ENCODE data around the gene SLC2A9. TPM values are rescaled to one million over a fixed set of nuclear protein-coding genes. Genes with fewer than 3 reads are reported as not detected.
A peak's percentile ranks its signal among the peaks of the same experiment; 100 is the strongest.
"Not testable (repeated sequence)": the region's sequence is repeated elsewhere in the genome, so short reads cannot be mapped to it uniquely, and the experiment has no call there.

The SLC2A9 gene
- total and polyA plus RNA-seq, 2 of the 13 experiments (the other 11 are each of a cell fraction or from before 2014, with no cell fraction given), result 36.2 to 42.3 TPM

- H4K20me1 ChIP-seq (ENCODE audit: insufficient read depth, low read length); CTCF ChIA-PET (ENCODE audit: low intra/inter-chr PET ratio, low total read pairs); H3K4me3 ChIP-seq (replicated peaks in 1 of 3; ENCODE audit: insufficient read depth in 1 of 3, low read depth in 2 of 3, low read length in 3 of 3); in situ Hi-C loops (cut with HindIII; ENCODE audit: extremely low pct_ligation_motif_present, low pct_unique_long_range_greater_than_20kb); POLR2A ChIA-PET; H3K27me3 ChIP-seq (ENCODE audit: control insufficient read depth in 1 of 2, insufficient read depth in 2 of 2, low read length in 2 of 2); intact Hi-C loops (cut with micrococcal nuclease; ENCODE audit: unreplicated experiment); H3K9ac ChIP-seq (ENCODE audit: insufficient read depth, low read depth, low read length); H3K4me1 ChIP-seq (ENCODE audit: insufficient read depth, low read length); FAIRE-seq; ATAC-seq; H3K4me2 ChIP-seq (ENCODE audit: low read depth, low read length); H2AFZ ChIP-seq (ENCODE audit: low read length); H3K27ac ChIP-seq (ENCODE audit: extremely low read length, insufficient read depth, low read length); BruUV-seq (replicated peaks); H3K36me3 ChIP-seq (replicated peaks in 1 of 2; ENCODE audit: control insufficient read depth in 1 of 2, insufficient read depth in 2 of 2, low read length in 2 of 2); DNase-seq (ENCODE audit: low spot score); H3K79me2 ChIP-seq (ENCODE audit: insufficient read depth, low read length); H3K9me3 ChIP-seq (ENCODE audit: low read length): not testable (repeated sequence)
- WGBS (ENCODE audit: low lambda C conversion rate), result 77% methylated on average over 2 of the region's 2 CpGs
Observed at GRCh38 chr4:9796641-9797040, 224.7 kb downstream of the SLC2A9 start.

- no peak overlapping the region for H3K4me3 ChIP-seq (replicated peaks in 1 of 3; ENCODE audit: insufficient read depth in 1 of 3, low read depth in 2 of 3, low read length in 3 of 3)
- ATAC-seq, result no peak
- TF ChIP-seq KLF15 (CRISPR knock-in tag; IDR thresholded peaks at IDR 0.05; ENCODE audit: borderline replicate concordance), result no peak
- in situ Hi-C loops (cut with HindIII; ENCODE audit: extremely low pct_ligation_motif_present, low pct_unique_long_range_greater_than_20kb), result no loop called here
- no peak overlapping the region for H3K27ac ChIP-seq (ENCODE audit: extremely low read length, insufficient read depth, low read length)
- H3K4me1 ChIP-seq (ENCODE audit: insufficient read depth, low read length), result no peaks in the 10 kb centered on the region
- no peaks in the 10 kb centered on the region for H4K20me1 ChIP-seq (ENCODE audit: insufficient read depth, low read length)
- H3K9ac ChIP-seq (ENCODE audit: insufficient read depth, low read depth, low read length), result no peak overlapping the region
- H3K27me3 ChIP-seq (ENCODE audit: control insufficient read depth in 1 of 2, insufficient read depth in 2 of 2, low read length in 2 of 2), result no peaks in the 10 kb centered on the region
- H3K79me2 ChIP-seq (ENCODE audit: insufficient read depth, low read length), result no peaks in the 10 kb centered on the region
- no peaks in the 10 kb centered on the region for H3K9me3 ChIP-seq (ENCODE audit: low read length)
- H3K4me2 ChIP-seq (ENCODE audit: low read depth, low read length), result no peak overlapping the region
- H3K36me3 ChIP-seq (replicated peaks in 1 of 2; ENCODE audit: control insufficient read depth in 1 of 2, insufficient read depth in 2 of 2, low read length in 2 of 2), result peaks cover 0 to 4% of the 10 kb centered on the region in 2 experiments; a peak in 2 of 5 replicates
- CTCF ChIA-PET (ENCODE audit: low intra/inter-chr PET ratio, low total read pairs), result no interaction called here
- FAIRE-seq, result no peak
- WGBS (ENCODE audit: low lambda C conversion rate), result 97% methylated on average over 3 of the region's 3 CpGs
- intact Hi-C loops (cut with micrococcal nuclease; ENCODE audit: unreplicated experiment), result no loop called here
- no peak overlapping the region for H2AFZ ChIP-seq (ENCODE audit: low read length)
- DNase-seq (ENCODE audit: low spot score), result no peak
- POLR2A ChIA-PET, result no interaction called here
- BruUV-seq (replicated peaks), result no TSS peak
Observed at GRCh38 chr4:9792381-9792780, 228.9 kb downstream of the SLC2A9 start.

- H3K4me1 ChIP-seq (ENCODE audit: insufficient read depth, low read length); H3K4me2 ChIP-seq (ENCODE audit: low read depth, low read length); ATAC-seq; POLR2A ChIA-PET; CTCF ChIA-PET (ENCODE audit: low intra/inter-chr PET ratio, low total read pairs); DNase-seq (ENCODE audit: low spot score); H3K9me3 ChIP-seq (ENCODE audit: low read length); H3K9ac ChIP-seq (ENCODE audit: insufficient read depth, low read depth, low read length); in situ Hi-C loops (cut with HindIII; ENCODE audit: extremely low pct_ligation_motif_present, low pct_unique_long_range_greater_than_20kb); H2AFZ ChIP-seq (ENCODE audit: low read length); BruUV-seq (replicated peaks); H3K36me3 ChIP-seq (replicated peaks in 1 of 2; ENCODE audit: control insufficient read depth in 1 of 2, insufficient read depth in 2 of 2, low read length in 2 of 2); H3K4me3 ChIP-seq (replicated peaks in 1 of 3; ENCODE audit: insufficient read depth in 1 of 3, low read depth in 2 of 3, low read length in 3 of 3); H4K20me1 ChIP-seq (ENCODE audit: insufficient read depth, low read length); intact Hi-C loops (cut with micrococcal nuclease; ENCODE audit: unreplicated experiment); H3K27me3 ChIP-seq (ENCODE audit: control insufficient read depth in 1 of 2, insufficient read depth in 2 of 2, low read length in 2 of 2); H3K79me2 ChIP-seq (ENCODE audit: insufficient read depth, low read length); FAIRE-seq; H3K27ac ChIP-seq (ENCODE audit: extremely low read length, insufficient read depth, low read length): not testable (repeated sequence)
- 0 out of 2 replicates have a peak, but pooled peaks have one; percentile 5 for TF ChIP-seq ZNF629 (CRISPR knock-in tag; conservative IDR thresholded peaks at IDR 0.05)
- WGBS (ENCODE audit: low lambda C conversion rate), result 97% methylated on average over 5 of the region's 5 CpGs
Observed at GRCh38 chr4:9785891-9786290, 235.4 kb downstream of the SLC2A9 start.

All from HepG2 (cell line).